Neuronal stem cell (in vitro differentiated cells): ENCODE data around the gene RING1.

Experiments
- DNase-seq: peaks from one replicate; pipeline ENCODE4 v3.0.0-alpha.2; 2013; ENCODE audit warnings: low spot score
- H2AFZ ChIP-seq: one replicate; pipeline ENCODE4 v1.6.1; 2013; ENCODE audit warnings: mild to moderate bottlenecking, low read length, inconsistent platforms
- H2AK5ac ChIP-seq: 2 replicates; pipeline ENCODE4 v1.6.1; 2013; ENCODE audit warnings: low read depth, mild to moderate bottlenecking, inconsistent platforms, low read length, moderate library complexity, mixed read lengths
- H2BK120ac ChIP-seq: 2 replicates; pipeline ENCODE4 v1.6.1; 2013; ENCODE audit warnings: low read depth, mild to moderate bottlenecking, inconsistent platforms, low read length, moderate library complexity, mixed read lengths
- H2BK12ac ChIP-seq: one replicate; pipeline ENCODE4 v1.6.1; 2013; ENCODE audit warnings: low read length, inconsistent platforms
- H2BK15ac ChIP-seq: 2 replicates; pipeline ENCODE4 v1.6.1; 2013; ENCODE audit warnings: mild to moderate bottlenecking, low read length, inconsistent platforms, mixed read lengths
- H2BK5ac ChIP-seq: one replicate; pipeline ENCODE4 v1.6.1; 2013; ENCODE audit warnings: inconsistent platforms, mild to moderate bottlenecking, low read length, moderate library complexity
- H3K14ac ChIP-seq: one replicate; pipeline ENCODE4 v1.6.1; 2013; ENCODE audit warnings: low read length, inconsistent platforms
- H3K18ac ChIP-seq: 2 replicates; pipeline ENCODE4 v1.6.1; 2013; ENCODE audit warnings: low read length, inconsistent platforms
- H3K23ac ChIP-seq: 2 replicates; pipeline ENCODE4 v1.6.1; 2013; ENCODE audit warnings: low read depth, mild to moderate bottlenecking, mixed read lengths, low read length, inconsistent platforms; ENCODE audit not compliant: poor library complexity
- H3K27ac ChIP-seq: replicated peaks from 3 replicates; pipeline ENCODE4 v1.5.1; 2013; ENCODE audit warnings: low read length, inconsistent platforms
- H3K27me3 ChIP-seq, 3 experiments: 2 replicates each; pipeline ENCODE4 v1.6.1; 2013; ENCODE audit warnings: low read length in 3 of 3, mild to moderate bottlenecking in 2 of 3, inconsistent platforms in 1 of 3, low read depth in 1 of 3, mixed read lengths in 1 of 3, moderate library complexity in 1 of 3; ENCODE audit not compliant: control insufficient read depth in 3 of 3, insufficient read depth in 3 of 3
- H3K36me3 ChIP-seq, 2 donors: replicated peaks in 1 of 2; 2 replicates each; pipeline ENCODE4 v1.6.1; 2013; ENCODE audit warnings: low read length in 2 of 2; ENCODE audit not compliant: control insufficient read depth in 2 of 2, insufficient read depth in 2 of 2
- H3K4ac ChIP-seq: 2 replicates; pipeline ENCODE4 v1.6.1; 2013; ENCODE audit warnings: inconsistent platforms, mild to moderate bottlenecking, low read length, moderate library complexity
- H3K4me1 ChIP-seq, 2 donors: 1 replicate in 1 of 2; 2 replicates in 1 of 2; pipeline ENCODE4 v1.6.1; 2013; ENCODE audit warnings: low read length in 2 of 2, low read depth in 1 of 2; ENCODE audit not compliant: control insufficient read depth in 2 of 2, insufficient read depth in 1 of 2
- H3K4me2 ChIP-seq: one replicate; pipeline ENCODE4 v1.6.1; 2013; ENCODE audit warnings: mild to moderate bottlenecking, low read length, inconsistent platforms; ENCODE audit not compliant: insufficient read depth, poor library complexity, severe bottlenecking
- H3K4me3 ChIP-seq, 2 donors: 2 replicates each; pipeline ENCODE4 v1.5.1; 2013; ENCODE audit warnings: low read length in 2 of 2, mild to moderate bottlenecking in 2 of 2, inconsistent platforms in 1 of 2, moderate library complexity in 1 of 2
- H3K79me1 ChIP-seq: one replicate; pipeline ENCODE4 v1.6.1; 2013; ENCODE audit warnings: low read depth, mild to moderate bottlenecking, inconsistent platforms, low read length, moderate library complexity
- H3K9ac ChIP-seq: one replicate; pipeline ENCODE4 v1.6.1; 2013; ENCODE audit warnings: mild to moderate bottlenecking, low read depth, low read length, inconsistent platforms; ENCODE audit not compliant: poor library complexity
- H3K9me3 ChIP-seq, 2 donors: replicated peaks in 1 of 2; 2 replicates each; pipeline versions ENCODE3 to v1.6.1; 2013; ENCODE audit warnings: low read length in 2 of 2, mild to moderate bottlenecking in 2 of 2, inconsistent platforms in 1 of 2, low read depth in 1 of 2, mixed read lengths in 1 of 2, moderate library complexity in 1 of 2; ENCODE audit not compliant: control insufficient read depth in 2 of 2, insufficient read depth in 1 of 2
- H4K8ac ChIP-seq: one replicate; pipeline ENCODE4 v1.6.1; 2013; ENCODE audit warnings: low read depth, mild to moderate bottlenecking, inconsistent platforms, low read length, moderate library complexity
- H4K91ac ChIP-seq: one replicate; pipeline ENCODE4 v1.6.1; 2013; ENCODE audit warnings: low read length, low read depth, mild to moderate bottlenecking, inconsistent platforms; ENCODE audit not compliant: poor library complexity
- WGBS, 2 donors: extraction: QIAGEN DNeasy Blood & Tissue Kit; methylation state at CpG; one replicate each; pipeline ENCODE4 v1.1.7; 2013; ENCODE audit warnings: missing lambda C conversion rate in 2 of 2, mixed read lengths in 1 of 2; ENCODE audit not compliant: insufficient read length in 2 of 2, insufficient replicate concordance in 1 of 2; ENCODE audit errors: extremely low coverage in 2 of 2; 5-methylcytosine and 5-hydroxymethylcytosine counted together

RING1 gene

DNA sequence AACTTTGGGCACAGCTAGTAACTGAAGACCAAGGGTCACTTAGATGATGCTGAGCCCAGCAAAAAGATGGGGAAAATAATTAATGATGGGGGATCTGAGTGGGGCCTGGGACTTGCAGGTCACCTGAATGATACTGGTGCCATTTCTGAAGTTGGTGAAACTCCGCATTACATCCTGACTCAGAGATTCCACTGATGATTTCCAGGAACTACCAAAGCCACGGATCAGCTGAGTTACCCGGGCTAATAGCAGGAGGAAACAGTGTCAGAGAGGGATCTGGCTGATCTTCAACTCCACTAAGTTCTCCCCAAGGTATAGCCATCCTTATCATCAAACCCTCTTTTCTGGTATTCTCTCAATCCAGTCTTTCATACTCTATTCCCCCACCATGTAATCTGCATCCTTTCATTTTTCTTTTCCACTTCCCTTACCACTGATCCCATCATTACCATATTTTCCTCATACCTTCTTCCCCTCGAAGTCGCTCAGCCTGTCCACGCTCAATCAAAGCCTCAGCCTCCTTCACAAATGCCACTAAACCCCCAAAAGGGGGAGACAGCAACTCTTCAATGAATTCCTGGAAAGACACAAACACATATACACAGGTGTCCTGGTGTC is 43.2 kb downstream of the RING1 start:
- Histone ChIP-seq H2BK12ac (no peak overlapping the region), H3K4ac (no peak overlapping the region), H3K9ac (no peak overlapping the region), H3K27ac (no peak overlapping the region), H3K27me3 (peaks cover 0 to 3% (median 0%) of the 10 kb centered on the region in 3 experiments), H2AK5ac (no peak overlapping the region), H4K91ac (no peak overlapping the region), H3K9me3 (no peaks in the 10 kb centered on the region), H3K36me3 (peaks cover 3 to 28% of the 10 kb centered on the region in 2 donors), H3K4me3 (no peak overlapping the region), H3K14ac (no peak overlapping the region), H3K4me1 (peaks cover 9 to 13% of the 10 kb centered on the region in 2 donors), H2BK5ac (no peak overlapping the region), H2AFZ (no peak overlapping the region), H3K79me1 (no peaks in the 10 kb centered on the region), H3K18ac (no peak overlapping the region), H2BK120ac (no peak overlapping the region), H3K4me2 (no peak overlapping the region), H2BK15ac (no peak overlapping the region), H3K23ac (no peak overlapping the region), H4K8ac (no peak overlapping the region)
- DNase-seq: no peak
- no CpG with 5 or more reads among the region's 6 CpGs for WGBS, 2 donors

DNA sequence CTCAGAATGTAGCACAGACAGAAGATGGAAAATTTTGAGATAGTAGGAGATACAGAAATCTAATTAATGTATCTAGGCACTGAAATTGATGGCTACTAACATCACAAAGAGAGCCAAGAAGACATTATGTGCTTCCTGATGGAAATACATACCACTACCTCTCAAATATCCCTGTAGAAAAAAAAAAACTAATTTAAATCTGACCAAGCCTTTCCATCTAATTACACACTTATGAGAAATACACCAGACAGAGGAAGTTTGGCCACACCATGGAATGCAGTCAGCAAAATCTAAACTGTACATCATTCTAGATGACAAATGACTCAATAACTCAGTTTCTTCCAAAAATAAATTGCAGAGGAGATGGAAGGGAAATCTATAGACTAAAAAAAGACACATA is 44.5 kb downstream of the RING1 start:
- no peak overlapping the region for H2AK5ac ChIP-seq

GRCh38 chr6:33254591-33254990 is 46.3 kb downstream of the RING1 start:
- Histone ChIP-seq H2BK5ac (no peak overlapping the region), H3K27ac (no peak overlapping the region), H2BK120ac (no peak overlapping the region), H4K91ac (no peak overlapping the region), H2BK15ac (no peak overlapping the region), H3K14ac (no peak overlapping the region), H3K4ac (no peak overlapping the region), H3K18ac (no peak overlapping the region), H2AK5ac (no peak overlapping the region), H3K27me3 (no peaks in the 10 kb centered on the region), H3K23ac (no peak overlapping the region), H2BK12ac (no peak overlapping the region), H2AFZ (no peak overlapping the region), H3K9ac (no peak overlapping the region), H3K4me2 (no peak overlapping the region), H3K79me1 (no peaks in the 10 kb centered on the region), H3K9me3 (no peaks in the 10 kb centered on the region), H3K36me3 (peaks cover 5 to 52% of the 10 kb centered on the region in 2 donors), H3K4me3 (no peak overlapping the region), H3K4me1 (peaks cover 4 to 8% of the 10 kb centered on the region in 2 donors), H4K8ac (no peak overlapping the region)
- WGBS, 2 donors: no CpG with 5 or more reads among the region's 4 CpGs
- DNase-seq: no peak

More for the DNA sequence above, 44.5 kb downstream of the RING1 start:
- H3K4me1 ChIP-seq: peaks cover 9 to 13% of the 10 kb centered on the region in 2 donors
- no peak overlapping the region for H2BK15ac ChIP-seq
- no peak overlapping the region for H3K4me2 ChIP-seq
- H3K23ac ChIP-seq: no peak overlapping the region
- no peak overlapping the region for H2BK5ac ChIP-seq
- no peak overlapping the region for H3K27ac ChIP-seq
- no peak overlapping the region for H3K14ac ChIP-seq
- H2AFZ ChIP-seq: no peak overlapping the region
- no peak overlapping the region for H4K8ac ChIP-seq
- no peak overlapping the region for H3K4ac ChIP-seq
- no peaks in the 10 kb centered on the region for H3K9me3 ChIP-seq
- H3K9ac ChIP-seq: no peak overlapping the region
- H3K79me1 ChIP-seq: no peaks in the 10 kb centered on the region
- no peak overlapping the region for H3K4me3 ChIP-seq
- no peak overlapping the region for H2BK12ac ChIP-seq
- no peak overlapping the region for H4K91ac ChIP-seq
- no peak for DNase-seq
- peaks cover 4 to 38% of the 10 kb centered on the region in 2 donors for H3K36me3 ChIP-seq
- H3K27me3 ChIP-seq: peaks cover 0 to 3% (median 0%) of the 10 kb centered on the region in 3 experiments
- no peak overlapping the region for H3K18ac ChIP-seq
- H2BK120ac ChIP-seq: no peak overlapping the region

DNA sequence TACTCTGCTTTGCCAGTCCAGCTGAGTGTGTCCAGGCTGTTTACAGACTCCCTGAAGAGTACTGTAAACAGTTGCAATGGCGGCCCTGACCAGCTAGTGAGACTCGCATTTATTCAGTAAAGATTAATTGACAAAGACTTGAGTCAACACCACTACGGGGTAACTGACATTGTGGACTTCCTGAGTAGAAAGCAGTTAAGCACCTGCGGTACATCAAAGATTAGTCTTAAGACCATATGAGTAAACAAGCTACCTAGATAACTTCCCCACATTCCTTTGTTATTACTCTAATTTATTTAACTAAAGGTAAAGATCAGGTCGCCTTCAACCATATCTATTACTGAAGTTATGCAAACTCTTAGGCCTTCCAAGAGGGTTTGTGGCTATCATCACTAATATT is 50.7 kb downstream of the RING1 start:
- H2BK12ac ChIP-seq: no peak overlapping the region
- H3K4me2 ChIP-seq: no peak overlapping the region
- peaks cover 7 to 72% of the 10 kb centered on the region in 2 donors for H3K36me3 ChIP-seq
- no peak overlapping the region for H3K4ac ChIP-seq
- H3K4me1 ChIP-seq: no peaks in the 10 kb centered on the region
- DNase-seq: no peak
- H4K8ac ChIP-seq: no peak overlapping the region
- no peak overlapping the region for H2BK15ac ChIP-seq
- H3K9me3 ChIP-seq: no peaks in the 10 kb centered on the region
- peak overlapping the region; percentile 4 for H3K9ac ChIP-seq
- H3K79me1 ChIP-seq: no peaks in the 10 kb centered on the region
- no peak overlapping the region for H3K4me3 ChIP-seq
- no peak overlapping the region for H3K18ac ChIP-seq
- no peaks in the 10 kb centered on the region for H3K27me3 ChIP-seq
- H3K23ac ChIP-seq: no peak overlapping the region
- no CpG with 5 or more reads among the region's 5 CpGs for WGBS, 2 donors
- H2AK5ac ChIP-seq: no peak overlapping the region
- H3K27ac ChIP-seq: no peak overlapping the region
- no peak overlapping the region for H2AFZ ChIP-seq
- no peak overlapping the region for H2BK5ac ChIP-seq
- no peak overlapping the region for H3K14ac ChIP-seq
- no peak overlapping the region for H4K91ac ChIP-seq
- no peak overlapping the region for H2BK120ac ChIP-seq
